ENCODE results near the gene RPP14.
A peak's percentile ranks its signal among the peaks of the same experiment; 100 is the strongest.

RPP14 gene

DNA sequence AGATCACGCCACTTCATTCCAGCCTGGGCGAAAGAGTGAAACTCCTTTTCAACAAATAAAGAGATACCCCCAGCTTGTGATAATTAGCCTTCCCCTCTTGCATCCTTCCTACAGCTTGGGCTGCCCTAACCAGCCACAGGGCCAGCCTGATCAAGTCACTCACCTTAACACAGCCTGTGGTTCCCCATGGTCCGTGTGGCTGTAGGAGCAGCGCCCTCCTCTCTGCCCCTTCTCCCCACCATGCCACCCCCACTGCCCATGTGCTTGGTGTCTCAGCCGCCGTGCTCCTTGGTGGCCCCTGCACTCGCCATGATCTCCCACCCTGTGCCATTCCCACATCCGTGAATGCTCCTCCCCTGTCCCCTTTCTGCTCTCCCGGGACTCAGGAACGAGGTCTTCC is 13.2 kb upstream of the RPP14 start:
- no peak for DNase-seq

DNA sequence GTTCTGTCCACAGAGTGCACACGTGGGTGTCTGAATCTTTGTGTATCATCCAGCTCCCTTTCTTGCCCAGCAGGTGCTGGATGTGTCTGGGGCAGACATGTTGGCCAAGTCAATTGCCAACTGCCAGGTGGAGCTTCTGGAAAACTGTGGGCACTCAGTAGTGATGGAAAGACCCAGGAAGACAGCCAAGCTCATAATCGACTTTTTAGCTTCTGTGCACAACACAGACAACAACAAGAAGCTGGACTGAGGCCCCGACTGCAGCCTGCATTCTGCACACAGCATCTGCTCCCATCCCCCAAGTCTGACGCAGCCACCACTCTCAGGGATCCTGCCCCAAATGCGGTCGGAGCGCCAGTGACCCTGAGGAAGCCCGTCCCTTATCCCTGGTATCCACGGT is 12.5 kb upstream of the RPP14 start:
- no peak for DNase-seq

DNA sequence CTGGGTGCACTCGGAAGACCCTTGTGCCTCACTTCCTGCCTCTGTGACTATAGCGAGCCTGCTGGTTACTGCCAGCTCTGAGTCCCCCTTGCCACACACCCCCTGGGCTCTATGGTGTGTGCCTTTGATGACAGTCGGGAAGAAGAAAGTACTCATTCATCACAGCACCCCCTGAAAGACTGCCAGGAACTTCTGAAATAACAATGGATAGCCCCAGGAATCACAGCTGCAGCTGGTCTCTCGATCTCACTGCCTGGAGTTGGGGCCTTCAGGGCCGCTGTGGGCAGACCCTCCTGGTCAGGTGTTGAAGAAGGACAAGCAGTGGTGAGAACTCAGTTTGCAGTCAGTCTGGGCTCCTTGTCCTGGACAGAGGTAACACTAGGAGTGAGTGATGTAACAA is 9.8 kb upstream of the RPP14 start:
- DNase-seq, result no peak

DNA sequence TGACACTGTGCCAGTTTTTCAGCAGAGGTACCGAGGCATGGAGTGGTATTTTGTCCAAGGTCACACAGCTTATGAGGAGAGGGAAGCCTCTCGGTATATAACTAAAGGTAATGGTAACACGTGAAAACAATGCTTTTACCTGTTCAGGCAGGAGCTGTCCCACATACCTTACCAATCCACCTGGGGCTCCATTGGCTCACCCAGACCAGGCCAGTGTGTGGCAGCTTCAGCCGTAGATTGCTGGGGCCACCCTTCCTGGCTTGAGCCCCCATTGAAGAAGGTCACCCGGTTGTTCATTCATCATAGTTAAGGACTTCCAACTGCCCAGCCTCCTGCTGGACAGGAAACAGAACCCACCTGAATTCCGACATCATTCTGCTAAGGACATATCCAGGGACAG is 9.2 kb upstream of the RPP14 start:
- no peak for DNase-seq

DNA sequence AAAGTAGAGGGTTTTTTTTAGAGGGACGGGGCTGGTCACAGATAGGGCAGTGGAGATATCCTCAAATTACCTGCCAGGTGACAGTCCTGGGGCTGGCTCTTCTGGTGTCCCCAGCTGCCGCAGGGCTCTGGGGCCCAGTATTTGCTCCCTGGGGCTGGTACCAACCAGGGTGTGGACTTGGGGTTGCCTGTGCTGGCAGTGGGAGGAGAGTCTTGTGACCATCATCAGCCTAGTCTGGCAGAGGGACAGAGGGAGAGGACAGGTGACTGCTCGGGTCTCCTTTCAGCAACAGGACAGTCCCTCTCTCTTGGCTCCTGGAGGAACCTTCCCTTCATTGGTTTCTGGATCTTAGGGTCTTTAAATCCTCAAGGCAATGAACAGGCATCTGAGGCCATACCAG is 7.9 kb upstream of the RPP14 start:
- no peak for DNase-seq

DNA sequence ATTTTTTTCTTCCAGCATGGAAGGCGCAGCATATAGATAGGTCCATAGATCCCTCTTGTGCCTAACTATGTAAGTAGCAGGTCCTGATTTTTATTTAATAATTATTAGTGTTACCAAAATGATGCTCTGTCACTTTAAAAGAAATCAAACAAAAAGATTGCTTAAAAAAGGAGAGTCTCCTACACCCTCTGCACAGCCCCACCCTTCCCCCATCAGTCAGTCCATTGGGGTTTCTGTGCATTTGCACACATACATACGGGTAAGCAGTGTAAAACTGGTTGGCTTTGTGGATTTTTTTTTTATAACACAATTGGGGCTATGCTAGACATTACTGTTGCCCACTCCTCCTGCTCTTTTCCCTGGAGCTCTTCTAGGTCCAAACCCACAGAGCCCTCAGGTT is 7.0 kb upstream of the RPP14 start:
- DNase-seq, result no peak

DNA sequence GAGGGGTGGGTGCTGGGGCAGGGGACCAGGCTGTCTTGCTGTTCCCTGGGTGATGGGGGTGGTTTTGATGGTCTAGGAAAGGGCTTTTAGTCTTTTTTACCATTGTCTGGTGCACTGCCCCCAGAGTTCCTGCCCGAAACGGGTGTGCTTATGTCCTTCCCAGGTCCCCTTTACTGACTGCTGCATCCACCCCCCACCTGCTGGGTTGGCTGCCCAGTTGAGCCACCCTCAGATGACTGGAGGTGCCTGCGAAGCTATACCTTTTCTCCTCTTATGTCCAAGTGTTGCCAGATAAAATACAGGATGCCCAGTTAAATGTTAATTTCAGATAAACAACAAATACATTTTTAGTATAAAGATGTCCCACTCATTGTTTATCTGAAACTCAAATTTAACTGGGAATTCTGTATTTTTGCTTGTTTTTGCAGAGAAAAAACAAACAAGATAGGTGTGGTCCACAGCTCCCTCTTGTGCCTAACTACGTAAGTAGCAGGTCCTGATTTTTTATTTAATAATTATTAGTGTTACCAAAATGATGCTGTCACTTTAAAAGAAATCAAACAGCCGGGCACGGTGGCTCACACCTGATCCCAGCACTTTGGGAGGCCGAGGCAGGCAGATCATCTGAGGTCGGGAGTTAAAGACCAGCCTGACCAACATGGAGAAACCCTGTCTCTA is 6.1 kb upstream of the RPP14 start:
- no peak for DNase-seq

DNA sequence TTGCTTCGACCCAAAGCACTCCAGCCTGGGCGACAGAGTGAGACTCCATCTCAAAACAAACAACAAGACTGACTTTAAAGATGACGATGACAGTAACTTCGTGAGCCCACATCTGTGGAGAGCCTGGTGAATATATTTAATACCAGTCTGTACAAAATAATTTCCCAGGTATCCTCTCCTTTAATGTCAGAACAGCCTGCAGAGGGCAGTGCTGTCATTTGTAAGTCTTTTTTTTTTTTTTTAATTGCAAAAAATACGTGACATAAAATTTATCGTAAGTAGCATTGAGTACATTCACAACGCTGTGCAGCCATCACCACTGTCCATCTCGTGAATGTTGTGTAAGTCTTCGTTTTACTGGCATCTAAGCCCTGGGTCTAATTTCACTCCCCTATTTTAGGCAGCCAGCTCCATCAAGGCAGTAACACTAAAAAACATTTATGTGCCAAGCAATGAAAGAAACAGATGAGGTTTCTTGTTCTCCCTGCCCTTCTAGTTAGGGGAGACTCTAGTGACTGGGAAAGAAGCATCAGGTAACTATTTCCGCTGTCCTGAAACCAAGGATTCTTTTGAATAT is 1.7 kb downstream of the RPP14 start:
- peak; percentile 21 to 48 for DNase-seq

DNA sequence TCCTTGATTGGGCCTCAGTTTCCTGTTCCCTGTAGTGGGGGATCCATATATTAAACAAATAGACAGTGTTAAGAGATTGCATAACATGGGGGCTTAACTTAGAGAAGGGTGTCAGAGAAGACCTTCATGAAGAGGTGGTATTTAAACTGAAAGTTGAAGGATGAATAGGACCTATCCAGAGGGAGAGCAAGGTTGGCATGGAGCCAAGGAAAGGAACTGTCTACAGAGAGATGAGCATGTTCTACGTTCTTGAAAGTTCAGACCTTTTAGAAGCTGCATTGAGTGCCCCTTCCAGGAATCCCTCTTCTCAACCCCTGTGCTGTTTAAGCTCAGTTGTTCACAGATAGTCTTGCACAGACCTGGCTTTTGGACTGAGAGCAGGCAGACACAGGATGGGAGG is 2.7 kb downstream of the RPP14 start:
- no peak for DNase-seq

DNA sequence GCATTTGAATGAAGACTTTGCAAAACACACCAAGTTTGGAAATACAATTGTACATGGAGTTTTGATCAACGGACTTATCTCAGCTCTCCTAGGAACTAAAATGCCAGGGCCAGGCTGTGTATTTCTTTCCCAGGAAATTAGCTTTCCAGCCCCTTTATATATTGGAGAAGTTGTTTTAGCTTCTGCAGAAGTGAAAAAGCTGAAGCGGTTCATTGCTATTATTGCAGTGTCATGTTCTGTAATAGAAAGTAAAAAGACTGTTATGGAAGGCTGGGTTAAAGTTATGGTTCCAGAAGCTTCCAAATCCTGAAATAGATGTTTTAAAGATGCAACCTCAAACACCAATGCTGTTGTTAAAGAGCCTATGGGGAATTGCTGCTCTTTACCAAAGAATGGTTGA is 11.8 kb downstream of the RPP14 start:
- DNase-seq, result no peak

DNA sequence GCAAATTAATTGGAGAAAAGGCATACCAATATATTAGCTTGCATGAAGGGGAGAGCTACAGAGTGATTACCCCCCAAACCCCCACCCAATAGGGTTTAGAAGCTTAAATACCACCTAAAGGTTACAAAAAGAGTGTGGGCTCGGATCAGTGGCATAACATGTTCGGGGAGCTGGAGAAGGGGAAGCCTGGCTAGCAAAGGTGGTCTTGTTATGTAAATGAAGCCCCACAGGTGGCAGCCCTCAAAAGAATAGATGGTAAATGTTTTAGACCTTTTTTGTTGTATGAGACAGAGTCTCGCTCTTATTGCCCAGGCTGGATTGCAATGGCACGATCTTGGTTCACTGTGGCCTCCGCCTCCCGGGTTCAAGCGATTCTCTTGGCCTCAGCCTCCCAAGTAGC is 15.7 kb downstream of the RPP14 start:
- DNase-seq, result no peak

DNA sequence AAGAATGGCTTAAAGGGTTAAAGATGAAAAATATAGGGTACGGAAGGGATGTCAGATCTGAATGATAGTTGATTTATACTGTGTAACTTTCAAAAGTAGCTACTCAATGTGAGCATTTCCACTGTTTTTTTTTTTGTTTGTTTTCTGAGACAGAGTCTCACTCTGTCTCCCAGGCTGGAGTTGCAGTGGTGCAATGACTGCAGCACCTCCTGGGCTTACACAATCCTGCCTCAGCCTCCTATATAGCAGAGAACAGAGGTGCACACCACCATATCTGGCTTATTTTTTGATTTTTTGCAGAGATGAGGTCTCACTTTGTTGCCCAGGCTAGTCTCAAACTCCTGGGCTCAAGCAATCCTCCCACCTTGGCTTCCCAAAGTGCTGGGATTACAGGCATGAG is 16.7 kb downstream of the RPP14 start:
- no peak for DNase-seq

DNA sequence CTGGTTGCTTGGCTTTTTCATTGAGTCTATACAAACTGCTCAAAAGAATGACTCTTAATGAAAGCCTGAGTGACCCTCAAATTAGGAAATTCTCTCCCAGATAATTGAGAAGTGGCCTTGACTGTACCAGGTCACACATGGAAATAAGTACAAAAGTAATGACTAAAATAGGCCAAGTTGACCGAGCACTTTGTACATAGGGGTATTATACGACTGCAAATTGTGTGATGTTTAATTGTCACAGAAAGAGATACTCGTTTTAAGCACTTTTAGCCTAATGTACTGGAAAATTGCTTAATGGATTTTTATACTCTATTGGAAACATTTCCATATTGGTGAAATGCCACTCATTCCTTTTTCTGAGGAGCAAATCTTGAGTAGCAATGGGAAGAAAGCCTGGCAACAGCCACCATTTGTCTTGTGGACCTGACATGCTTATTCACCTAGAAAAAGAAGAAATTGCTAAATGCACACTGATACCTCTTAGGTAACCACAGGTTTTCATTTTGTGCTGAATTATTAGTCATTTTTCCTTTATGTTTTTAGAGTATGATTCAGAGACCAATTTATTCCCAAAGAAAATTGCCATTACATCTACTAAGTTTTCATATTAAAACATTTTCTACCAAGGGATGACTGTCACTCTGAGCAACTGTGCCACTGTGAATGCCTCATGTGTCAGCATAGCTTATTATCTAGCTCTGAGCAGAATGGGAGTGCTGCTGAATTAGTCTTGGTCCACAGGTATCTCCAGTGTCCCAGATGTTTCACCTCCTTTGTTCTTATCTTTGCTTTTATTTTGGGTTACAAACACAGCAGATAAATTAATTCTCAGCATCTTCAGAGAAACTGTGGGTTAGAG is 17.7 kb downstream of the RPP14 start:
- no peak for DNase-seq

DNA sequence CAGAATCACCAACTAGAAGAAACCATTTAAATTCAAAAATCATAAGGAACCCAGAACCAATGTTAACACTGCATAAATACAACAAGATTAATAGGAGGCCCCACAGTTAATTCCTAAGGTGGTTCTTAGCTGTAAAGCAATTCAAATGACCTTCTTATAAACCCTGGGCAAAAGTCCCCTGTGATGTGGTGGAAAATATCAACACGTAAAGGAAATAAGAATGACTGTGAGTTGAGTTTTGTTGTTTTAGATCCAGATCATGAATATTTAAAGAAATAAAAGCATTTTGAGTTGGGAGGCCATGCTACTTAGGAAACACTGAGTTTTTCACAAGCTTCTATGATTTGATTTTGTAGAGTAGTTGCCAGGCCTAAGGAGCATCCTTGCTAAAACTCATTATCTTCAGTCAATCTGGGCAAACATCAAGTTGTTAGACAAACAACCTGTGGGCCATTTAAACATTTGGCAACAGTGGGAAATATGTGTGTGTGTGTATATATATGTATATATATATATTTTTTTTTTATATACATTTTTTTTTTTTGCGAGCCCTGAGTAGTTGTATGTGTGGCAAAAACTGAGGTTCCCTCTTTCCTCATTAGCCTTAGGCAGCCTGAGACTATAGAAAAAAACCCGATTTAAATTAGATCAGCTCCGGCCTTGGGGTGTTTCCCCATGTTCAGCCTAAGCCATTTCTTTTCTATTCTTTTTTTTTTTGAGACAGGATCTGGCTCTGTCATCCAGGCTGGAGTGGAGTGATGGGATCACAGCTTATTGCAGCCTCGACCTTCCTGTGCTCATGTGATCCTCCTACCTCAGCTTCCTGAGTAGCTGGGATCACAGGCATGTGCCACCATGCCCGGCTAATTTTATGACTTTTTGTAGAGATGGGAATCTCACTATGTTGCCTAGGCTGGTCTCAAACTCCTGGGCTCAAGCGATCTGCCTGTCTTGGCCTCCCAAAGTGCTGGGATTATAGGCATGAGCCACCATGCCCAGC is 18.6 kb downstream of the RPP14 start:
- no peak for DNase-seq

DNA sequence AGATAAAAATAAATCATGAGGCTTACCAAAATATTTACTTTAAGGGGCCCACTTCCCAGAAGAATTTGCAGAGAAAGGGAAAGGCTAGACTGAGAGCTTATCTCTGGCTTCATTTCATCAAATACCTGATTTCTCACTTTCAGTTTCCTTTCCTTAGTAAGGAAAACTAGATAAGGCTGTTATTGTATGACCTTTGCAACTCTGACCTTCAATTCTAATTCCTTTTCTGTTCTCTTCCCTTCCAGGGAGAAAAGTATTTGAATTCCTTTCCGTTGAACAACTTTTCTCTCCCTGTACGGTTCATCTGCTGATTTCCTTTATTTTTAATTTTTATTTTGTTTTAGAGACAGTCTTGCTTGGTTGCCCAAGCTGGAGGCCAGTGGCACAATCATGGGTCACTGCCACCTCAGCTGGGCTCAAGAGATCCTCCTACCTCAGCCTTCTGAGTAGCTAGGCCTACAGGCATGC is 19.5 kb downstream of the RPP14 start:
- no peak for DNase-seq

DNA sequence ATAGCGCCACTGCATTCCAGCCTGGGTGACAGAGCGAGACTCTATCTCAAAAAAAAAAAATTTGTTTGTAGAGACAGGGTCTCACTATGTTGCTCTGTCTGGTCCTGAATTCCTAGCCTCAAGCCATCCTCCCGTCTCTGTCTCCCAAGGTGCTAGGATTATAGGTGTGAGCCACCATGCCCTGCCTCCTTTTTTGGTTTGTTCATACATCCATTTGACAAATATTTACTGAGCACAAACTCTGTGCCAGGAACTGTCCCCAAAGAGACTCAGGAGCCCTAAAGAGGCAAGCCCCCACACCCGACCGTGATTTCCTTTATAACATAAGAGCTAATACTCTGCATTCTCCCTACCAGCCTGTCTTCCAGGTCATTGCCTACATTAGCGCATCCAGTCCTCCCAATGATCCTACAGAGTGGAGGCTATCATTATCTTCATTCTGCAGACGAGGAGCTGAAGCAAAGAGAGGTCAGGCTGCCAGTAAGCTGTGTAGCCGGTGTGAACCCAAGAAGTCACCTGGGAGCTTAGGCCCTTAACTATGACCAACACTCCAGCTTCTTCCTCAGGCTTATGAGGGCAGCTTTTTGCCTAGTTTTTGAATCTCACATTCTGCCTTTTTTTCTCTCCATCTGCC is 20.3 kb downstream of the RPP14 start:
- no peak for DNase-seq

DNA sequence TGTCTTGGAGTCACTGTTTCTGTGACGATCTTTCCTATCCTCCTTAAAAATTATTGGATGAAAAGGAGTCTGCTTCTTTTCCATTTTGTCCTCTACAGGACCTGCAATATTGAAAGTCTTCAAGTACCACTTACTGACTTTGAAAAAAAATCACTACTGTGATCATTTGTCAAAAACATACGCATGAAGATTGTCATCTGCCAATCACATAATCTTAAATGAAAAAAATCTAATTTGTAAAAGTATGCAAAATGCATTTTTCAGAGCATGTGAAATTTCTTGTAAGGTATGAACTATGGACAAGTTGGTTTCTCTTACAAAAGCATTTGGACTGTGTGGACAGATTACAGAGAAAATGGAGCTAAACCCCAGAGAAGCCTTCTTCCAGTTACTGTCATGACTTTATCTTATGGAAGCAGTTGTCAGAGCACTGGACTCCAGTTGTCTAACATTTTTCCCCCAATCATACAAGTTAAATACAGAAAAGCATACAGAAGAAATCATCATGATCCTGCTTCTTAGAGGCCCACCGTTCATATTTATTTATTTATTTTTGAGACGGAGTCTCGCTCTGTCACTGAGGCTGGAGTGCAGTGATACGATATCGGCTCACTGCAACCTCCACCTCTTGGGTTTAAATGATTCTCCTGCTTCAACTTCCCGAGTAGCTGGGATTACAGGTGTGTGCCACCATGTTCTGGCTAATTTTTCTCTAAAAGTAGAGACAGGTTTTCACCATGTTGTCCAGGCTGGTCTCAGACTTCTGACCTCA is 23.3 kb downstream of the RPP14 start:
- no peak for DNase-seq

DNA sequence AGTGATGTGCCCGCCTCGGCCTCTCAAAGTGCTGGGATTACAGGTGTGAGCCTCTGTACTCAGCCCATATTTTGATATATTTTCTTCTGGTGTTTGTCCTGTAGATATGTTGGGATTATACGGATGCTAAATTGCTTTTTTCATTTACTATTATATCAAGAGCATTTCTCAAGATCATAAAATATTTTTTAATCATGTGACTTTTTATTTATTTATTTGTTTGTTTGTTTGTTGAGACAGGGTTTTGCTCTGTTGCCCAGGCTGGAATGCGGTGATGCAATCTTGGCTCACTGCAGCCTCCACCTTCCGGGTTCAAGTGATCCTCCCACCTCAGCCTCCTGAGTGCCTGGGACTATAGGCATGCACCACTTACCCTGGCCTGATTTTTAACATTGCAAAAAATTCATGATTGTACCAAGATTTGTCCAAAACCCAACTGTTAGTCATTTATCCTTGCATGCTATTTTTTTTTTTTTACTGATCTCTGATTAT is 23.9 kb downstream of the RPP14 start:
- no peak for DNase-seq

DNA sequence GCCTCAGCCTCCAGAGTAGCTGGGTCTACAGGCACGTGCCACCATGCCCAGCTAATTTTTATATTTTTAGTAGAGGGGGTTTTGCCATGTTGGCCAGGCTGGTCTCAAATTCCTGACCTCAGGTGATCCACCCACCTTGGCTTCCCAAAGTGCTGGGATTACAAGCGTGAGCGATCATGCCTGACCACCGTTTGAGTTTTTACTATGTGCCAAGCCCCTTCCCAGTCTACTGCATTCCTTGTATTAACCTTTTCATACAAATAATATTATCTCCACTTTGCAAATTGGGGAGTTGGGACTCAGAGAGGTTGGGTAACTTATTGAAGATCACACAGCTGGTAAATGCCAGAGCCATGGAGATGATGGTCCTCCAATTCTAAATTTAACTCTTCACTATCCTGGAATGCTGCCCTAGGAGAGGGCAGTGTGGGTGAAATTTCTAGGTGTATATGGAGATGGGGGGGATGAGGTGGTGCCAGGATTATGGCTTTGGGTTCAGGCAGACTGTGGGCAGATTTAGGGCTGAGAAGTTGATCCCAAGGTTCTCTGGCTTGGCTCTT is 25.6 kb downstream of the RPP14 start:
- DNase-seq, result no peak

DNA sequence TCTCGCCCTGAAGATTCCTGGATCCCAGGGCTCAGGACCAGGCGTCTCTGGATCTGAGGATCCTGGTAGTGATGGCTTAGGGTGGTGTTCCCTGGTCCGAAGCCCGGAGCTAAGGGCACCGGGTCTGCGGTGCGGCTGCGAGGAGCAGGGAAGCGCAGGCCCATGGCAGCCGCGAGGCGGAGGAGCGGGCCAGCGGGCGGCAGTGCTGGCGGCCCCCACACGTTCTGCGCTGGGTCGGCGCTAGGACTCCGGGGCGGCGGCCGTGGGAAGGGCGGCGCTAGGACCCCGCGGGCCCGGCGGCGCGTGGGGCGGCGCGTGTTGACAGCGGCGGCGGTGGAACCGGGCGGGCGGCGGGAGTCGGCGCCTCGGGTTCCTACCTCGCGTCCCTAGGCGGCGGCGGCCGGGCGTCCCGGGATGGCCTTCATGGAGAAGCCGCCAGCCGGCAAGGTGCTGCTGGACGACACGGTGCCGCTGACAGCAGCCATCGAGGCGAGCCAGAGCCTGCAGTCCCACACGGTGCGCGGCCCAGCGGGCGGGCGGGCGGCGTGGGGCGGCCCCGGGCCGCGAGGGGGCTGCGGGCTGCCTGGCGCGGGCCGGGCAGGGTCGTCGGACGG is 26.6 kb downstream of the RPP14 start, which contains the start of gene PXK:
Gene PXK (plus strand): TSS at position 318 of the 614 bp plus-strand sequence. CDS start 97 bp downstream, at position 415.
- peak; percentile 15 to 52 for DNase-seq

All from NCI-H2081 (cell line).